NT2/D1 (cell line): ENCODE data around the gene SLC26A6.

Experiments
- DNase-seq: peaks from one replicate; pipeline ENCODE4 v3.0.0-alpha.2; 2011; ENCODE audit warnings: low read depth, low spot score
- H3K27me3 ChIP-seq: 2 replicates; pipeline ENCODE4 v1.6.0; 2011; ENCODE audit warnings: mild to moderate bottlenecking; ENCODE audit not compliant: insufficient read length, insufficient read depth
- H3K36me3 ChIP-seq: 2 replicates; pipeline ENCODE4 v1.6.1; 2011; ENCODE audit warnings: mild to moderate bottlenecking, low read length, mixed read lengths; ENCODE audit not compliant: insufficient read depth, insufficient read length
- H3K4me1 ChIP-seq: 2 replicates; pipeline ENCODE4 v1.5.1; 2011; ENCODE audit not compliant: insufficient read depth, insufficient read length
- H3K4me3 ChIP-seq: 2 replicates; pipeline ENCODE4 v1.5.1; 2011; ENCODE audit warnings: low read depth; ENCODE audit not compliant: insufficient read length
- H3K9ac ChIP-seq: 2 replicates; pipeline ENCODE4 v1.6.0; 2011; ENCODE audit warnings: low read depth; ENCODE audit not compliant: insufficient read length
- H3K9me3 ChIP-seq: 2 replicates; pipeline ENCODE4 v1.5.1; 2011; ENCODE audit warnings: mild to moderate bottlenecking, low read length; ENCODE audit not compliant: insufficient read depth
- SUZ12 ChIP-seq: IDR thresholded peaks from 2 replicates; pipeline ENCODE4 v1.6.1; 2011; ENCODE audit not compliant: insufficient read length, insufficient read depth; ENCODE audit errors: extremely low read depth
- YY1 ChIP-seq: IDR thresholded peaks from 2 replicates; pipeline ENCODE4 v1.6.1; 2011; ENCODE audit not compliant: insufficient read length, insufficient read depth
- ZNF274 ChIP-seq: IDR thresholded peaks from 2 replicates; pipeline ENCODE4 v1.6.1; 2011; ENCODE audit warnings: mild to moderate bottlenecking, low read depth, low read length

The SLC26A6 gene

DNA sequence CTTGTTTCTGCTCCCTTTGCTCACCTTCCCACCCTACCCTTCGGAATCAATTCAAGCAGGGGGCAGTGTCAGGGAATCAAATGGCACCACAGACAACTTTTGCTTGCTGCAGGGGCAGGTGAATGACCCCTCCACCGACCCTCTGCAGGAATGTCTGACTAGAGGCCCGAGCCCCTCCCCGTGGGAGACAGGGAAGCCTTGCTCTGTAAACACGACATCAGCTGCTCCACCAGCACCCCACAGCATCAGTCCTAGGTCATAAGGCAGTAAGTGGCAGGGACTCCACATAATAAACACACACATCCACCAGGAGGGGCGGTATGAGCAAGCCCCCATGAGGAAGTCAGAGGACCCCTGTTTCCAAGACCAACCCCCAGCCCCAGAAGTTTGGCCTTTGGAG, 2.0 kb upstream of the SLC26A6 start:
- no peak overlapping the region for H3K4me3 ChIP-seq
- peaks cover 15% of the 10 kb centered on the region for H3K4me1 ChIP-seq
- H3K9me3 ChIP-seq, result no peaks in the 10 kb centered on the region
- peaks cover 49% of the 10 kb centered on the region for H3K36me3 ChIP-seq
- peak overlapping the region; percentile 24 for H3K9ac ChIP-seq
- no peak for TF ChIP-seq ZNF274
- no peak for TF ChIP-seq SUZ12
- H3K27me3 ChIP-seq, result no peaks in the 10 kb centered on the region
- no peak for DNase-seq

- H3K4me3 ChIP-seq, result peak overlapping the region; percentile 94
- DNase-seq, result no peak
- H3K36me3 ChIP-seq, result peaks cover 50% of the 10 kb centered on the region
- peaks cover 15% of the 10 kb centered on the region for H3K4me1 ChIP-seq
- TF ChIP-seq SUZ12 (no peak), YY1 (no peak)
- H3K9me3 ChIP-seq, result no peaks in the 10 kb centered on the region
- no peaks in the 10 kb centered on the region for H3K27me3 ChIP-seq
- peak overlapping the region; percentile 75 for H3K9ac ChIP-seq
Measured at GRCh38 chr3:48636149-48636655, 941 bp upstream of the SLC26A6 start.

DNA sequence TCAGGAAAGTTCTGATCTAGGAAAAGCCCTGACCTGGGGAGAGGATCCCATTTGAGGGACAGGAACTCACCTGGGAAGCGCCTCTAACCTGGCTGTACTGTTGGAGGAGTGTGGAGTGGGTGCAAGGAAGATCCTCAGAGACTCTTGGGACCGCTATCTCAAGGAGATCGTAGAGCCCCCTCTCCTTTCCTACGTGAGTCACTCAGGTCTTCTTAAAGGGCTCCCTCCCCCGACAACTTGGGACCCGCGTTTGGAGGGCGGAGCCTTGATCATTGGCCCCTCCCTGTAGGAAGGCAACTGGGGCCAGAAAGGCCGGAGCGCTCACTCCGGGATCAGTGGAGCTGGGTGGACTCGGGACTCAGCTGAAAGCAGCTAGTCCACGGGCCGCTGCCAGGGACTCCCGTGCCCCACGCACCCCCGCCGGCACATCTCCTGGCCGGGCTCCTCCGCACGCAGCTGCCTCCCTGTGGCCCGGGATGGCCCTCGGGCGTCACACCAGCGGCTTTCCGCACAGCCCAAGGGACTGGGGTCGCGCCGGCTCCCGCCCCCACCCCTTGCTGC, 520 bp downstream of the SLC26A6 start:
- H3K9me3 ChIP-seq, result no peaks in the 10 kb centered on the region
- peak overlapping the region; percentile 96 for H3K9ac ChIP-seq
- TF ChIP-seq SUZ12 (no peak), ZNF274 (no peak), YY1 (no peak)
- peaks cover 54% of the 10 kb centered on the region for H3K36me3 ChIP-seq
- DNase-seq, result peak; percentile 57
- peak overlapping the region; percentile 94 for H3K4me3 ChIP-seq
- peaks cover 18% of the 10 kb centered on the region for H3K4me1 ChIP-seq
- no peaks in the 10 kb centered on the region for H3K27me3 ChIP-seq

DNA sequence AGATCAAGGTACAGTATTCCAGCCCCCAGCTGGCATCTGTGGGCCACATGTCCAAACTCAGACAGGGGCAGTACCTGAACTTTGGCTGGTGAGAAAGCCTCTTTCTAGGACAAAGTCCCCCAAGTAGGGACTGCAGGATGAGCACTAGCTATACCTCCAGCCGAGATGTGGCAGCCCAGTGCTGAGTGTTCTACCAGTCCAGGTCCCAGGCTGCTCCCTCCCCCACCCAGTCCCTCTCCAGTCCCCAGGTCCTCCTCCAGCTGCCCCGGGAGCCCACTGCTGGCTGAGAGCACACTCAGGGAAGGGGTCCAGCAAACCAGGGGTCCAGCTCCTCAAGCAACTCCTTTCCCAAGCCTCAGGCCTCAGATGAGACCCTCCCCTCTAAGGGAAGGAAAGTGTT, 1.5 kb downstream of the SLC26A6 start:
- Histone ChIP-seq H3K4me3 (peak overlapping the region; percentile 94), H3K9me3 (no peaks in the 10 kb centered on the region), H3K4me1 (peaks cover 21% of the 10 kb centered on the region), H3K27me3 (no peaks in the 10 kb centered on the region), H3K9ac (peak overlapping the region; percentile 96), H3K36me3 (peaks cover 54% of the 10 kb centered on the region)
- TF ChIP-seq ZNF274, result no peak
- no peak for DNase-seq

DNA sequence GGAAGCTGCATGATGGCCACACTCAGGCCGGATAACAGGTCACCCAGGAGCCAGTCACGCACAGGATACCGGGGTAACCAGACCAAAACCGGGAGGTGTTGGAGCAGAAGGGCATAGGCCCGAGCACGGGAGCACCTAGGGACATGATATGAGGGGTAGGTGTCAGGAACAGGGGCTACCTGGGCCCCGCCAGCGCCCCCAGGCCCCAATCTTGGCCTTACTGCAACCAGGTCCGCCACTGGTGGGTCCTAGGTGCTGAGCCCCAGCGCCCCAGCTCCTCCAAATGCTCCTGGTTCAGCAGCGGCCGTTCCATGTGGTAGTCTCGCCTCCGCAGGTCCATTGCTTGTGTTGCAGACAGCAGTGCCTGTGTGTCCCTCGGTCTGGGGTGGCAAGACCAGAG, 2.0 kb downstream of the SLC26A6 start:
- Histone ChIP-seq H3K4me1 (peaks cover 21% of the 10 kb centered on the region), H3K27me3 (no peaks in the 10 kb centered on the region), H3K4me3 (no peak overlapping the region), H3K36me3 (peaks cover 58% of the 10 kb centered on the region), H3K9ac (peak overlapping the region; percentile 2), H3K9me3 (no peaks in the 10 kb centered on the region)
- TF ChIP-seq YY1 (no peak), ZNF274 (no peak), SUZ12 (no peak)
- no peak for DNase-seq

DNA sequence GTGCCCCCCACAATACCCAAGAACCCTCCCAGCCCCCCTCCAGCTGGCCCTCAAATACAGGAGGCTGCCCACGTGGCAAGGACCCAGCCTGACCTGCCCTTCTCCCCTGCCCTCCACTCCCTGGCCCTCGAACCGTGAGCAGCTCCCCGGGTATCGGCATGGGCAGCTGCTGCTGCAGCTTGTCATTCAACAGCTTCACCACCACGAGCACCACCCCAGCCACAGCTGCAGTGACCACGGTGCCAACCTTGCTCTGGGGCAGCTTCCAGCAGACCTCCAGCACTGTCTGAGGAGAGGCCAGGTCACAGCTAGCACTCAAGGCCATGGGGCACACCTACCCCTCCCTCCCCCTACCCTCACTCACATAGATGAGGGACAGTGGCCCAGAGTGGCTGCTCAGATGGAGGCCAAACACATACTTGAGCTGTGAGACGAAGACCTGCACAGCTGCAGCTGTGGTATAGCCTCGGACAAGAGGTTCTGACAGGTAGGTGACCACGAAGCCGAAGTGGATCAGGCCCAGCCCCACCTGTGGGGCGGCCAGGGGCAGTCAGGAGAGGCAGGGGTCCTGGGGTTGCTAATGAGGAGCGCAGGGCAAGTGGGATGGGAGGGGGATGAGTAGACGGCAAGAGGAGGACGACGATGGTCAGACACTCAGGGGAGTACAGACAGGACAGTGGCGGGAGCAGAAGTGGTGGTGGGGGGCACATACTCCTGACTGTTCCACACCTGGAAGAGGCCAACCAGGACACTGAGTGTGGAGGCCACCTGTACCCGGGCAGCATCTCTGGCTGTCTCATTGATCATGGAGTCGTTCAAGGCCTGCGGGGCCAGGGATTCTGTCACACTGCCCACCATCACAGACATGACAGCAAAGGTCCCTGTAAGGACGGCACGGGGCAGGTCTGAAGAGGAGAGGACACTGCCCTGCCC, 3.5 kb downstream of the SLC26A6 start:
- Histone ChIP-seq H3K9ac (no peak overlapping the region), H3K36me3 (peaks cover 73% of the 10 kb centered on the region), H3K27me3 (no peaks in the 10 kb centered on the region), H3K4me3 (no peak overlapping the region), H3K4me1 (peaks cover 14% of the 10 kb centered on the region), H3K9me3 (no peaks in the 10 kb centered on the region)
- DNase-seq, result no peak
- no peak for TF ChIP-seq YY1
- TF ChIP-seq ZNF274, result no peak

- TF ChIP-seq SUZ12, result no peak
- no peak for TF ChIP-seq ZNF274
- TF ChIP-seq YY1, result no peak
- Histone ChIP-seq H3K9me3 (no peaks in the 10 kb centered on the region), H3K9ac (no peak overlapping the region), H3K4me3 (no peak overlapping the region), H3K4me1 (peaks cover 10% of the 10 kb centered on the region), H3K27me3 (no peaks in the 10 kb centered on the region), H3K36me3 (peaks cover 82% of the 10 kb centered on the region)
- DNase-seq, result no peak
Measured at GRCh38 chr3:48630833-48631232, 4.4 kb downstream of the SLC26A6 start.

GRCh38 chr3:48630407-48630806, 4.9 kb downstream of the SLC26A6 start:
- peaks cover 10% of the 10 kb centered on the region for H3K4me1 ChIP-seq
- no peaks in the 10 kb centered on the region for H3K9me3 ChIP-seq
- TF ChIP-seq YY1 (no peak), SUZ12 (no peak), ZNF274 (no peak)
- peaks cover 86% of the 10 kb centered on the region for H3K36me3 ChIP-seq
- H3K9ac ChIP-seq, result no peak overlapping the region
- DNase-seq, result no peak
- H3K4me3 ChIP-seq, result no peak overlapping the region
- no peaks in the 10 kb centered on the region for H3K27me3 ChIP-seq
